ENCODE results near the gene UBXN1.

UBXN1 gene

DNA sequence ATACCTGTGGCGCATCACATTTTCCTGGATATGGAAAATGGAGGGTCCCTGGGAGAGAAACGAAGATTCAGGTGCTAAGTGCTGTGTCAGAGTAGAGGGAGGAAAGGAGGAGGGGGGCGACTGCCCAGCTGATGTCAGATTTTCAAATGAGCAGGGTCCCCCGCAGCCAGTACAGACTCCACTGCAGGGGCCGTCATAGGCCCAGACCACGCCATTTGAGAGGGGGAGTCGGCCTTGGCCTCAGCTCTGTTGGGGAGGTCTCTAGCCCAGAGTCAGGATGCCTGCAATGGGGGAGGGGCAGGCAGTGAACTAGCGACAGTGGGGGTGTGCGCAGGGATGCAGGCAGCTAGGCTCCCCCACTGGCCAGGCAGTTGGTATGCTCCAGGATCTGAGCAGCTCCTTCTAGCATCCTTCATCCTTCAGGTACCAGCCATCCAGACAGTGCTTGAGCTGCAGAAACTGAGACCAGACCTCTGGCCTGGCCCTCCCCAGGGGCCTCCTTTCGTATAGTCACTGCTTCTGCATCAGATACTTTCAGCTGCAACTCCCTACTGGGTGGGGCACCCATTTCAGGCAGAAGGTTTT is 28.5 kb upstream of the UBXN1 start, which contains the start of the genes BSCL2 and GNG3:
Gene BSCL2, minus strand, starts transcription at position 148 of the 585 bp plus-strand sequence. CDS start 229 bp downstream, outside the sequence.
Gene GNG3, plus strand, starts transcription at position 400 of the 585 bp plus-strand sequence. CDS start 620 bp downstream, outside the sequence.
- no peak for TF ChIP-seq POLR2AphosphoS5 (IDR thresholded peaks at IDR 0.05; ENCODE audit: low read depth)
- no peak for TF ChIP-seq SPI1 (IDR thresholded peaks at IDR 0.05; ENCODE audit: borderline replicate concordance, low read depth)
- H3K4me3 ChIP-seq (replicated peaks; ENCODE audit: insufficient read depth, low read length) = peak within 1 kb of the TSS; percentile 24
- no peaks in the 10 kb centered on the region for H3K27me3 ChIP-seq (ENCODE audit: insufficient read depth, poor library complexity, severe bottlenecking)
- no peak for DNase-seq (ENCODE audit: low read depth in 1 of 2, low spot score in 1 of 2)
- no peak within 1 kb of the TSS for H3K27ac ChIP-seq (replicated peaks)

DNA sequence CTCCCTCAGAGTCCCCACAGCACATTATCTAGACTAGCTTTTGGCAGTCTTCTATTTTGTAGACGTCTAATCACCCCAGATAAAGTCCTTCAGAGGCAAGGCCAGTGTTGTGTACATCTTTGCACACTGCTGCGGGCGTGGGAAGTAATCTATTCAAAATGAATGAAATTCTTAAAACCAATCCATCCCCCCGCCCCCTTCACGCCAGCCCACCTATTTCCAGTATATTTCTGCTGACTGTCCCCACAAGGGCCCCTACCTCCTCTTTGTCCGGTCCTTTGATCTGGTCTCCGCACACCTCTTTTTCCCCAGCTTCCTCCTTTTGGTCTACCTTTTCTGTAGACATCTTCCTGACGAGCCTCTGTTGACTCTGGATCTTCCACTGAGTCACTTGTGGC is 28.0 kb upstream of the UBXN1 start:
- no peak for DNase-seq (ENCODE audit: low read depth in 1 of 2, low spot score in 1 of 2)
- H3K27ac ChIP-seq (replicated peaks) = no peak overlapping the region
- no peaks in the 10 kb centered on the region for H3K27me3 ChIP-seq (ENCODE audit: insufficient read depth, poor library complexity, severe bottlenecking)
- TF ChIP-seq, protein P1, sequence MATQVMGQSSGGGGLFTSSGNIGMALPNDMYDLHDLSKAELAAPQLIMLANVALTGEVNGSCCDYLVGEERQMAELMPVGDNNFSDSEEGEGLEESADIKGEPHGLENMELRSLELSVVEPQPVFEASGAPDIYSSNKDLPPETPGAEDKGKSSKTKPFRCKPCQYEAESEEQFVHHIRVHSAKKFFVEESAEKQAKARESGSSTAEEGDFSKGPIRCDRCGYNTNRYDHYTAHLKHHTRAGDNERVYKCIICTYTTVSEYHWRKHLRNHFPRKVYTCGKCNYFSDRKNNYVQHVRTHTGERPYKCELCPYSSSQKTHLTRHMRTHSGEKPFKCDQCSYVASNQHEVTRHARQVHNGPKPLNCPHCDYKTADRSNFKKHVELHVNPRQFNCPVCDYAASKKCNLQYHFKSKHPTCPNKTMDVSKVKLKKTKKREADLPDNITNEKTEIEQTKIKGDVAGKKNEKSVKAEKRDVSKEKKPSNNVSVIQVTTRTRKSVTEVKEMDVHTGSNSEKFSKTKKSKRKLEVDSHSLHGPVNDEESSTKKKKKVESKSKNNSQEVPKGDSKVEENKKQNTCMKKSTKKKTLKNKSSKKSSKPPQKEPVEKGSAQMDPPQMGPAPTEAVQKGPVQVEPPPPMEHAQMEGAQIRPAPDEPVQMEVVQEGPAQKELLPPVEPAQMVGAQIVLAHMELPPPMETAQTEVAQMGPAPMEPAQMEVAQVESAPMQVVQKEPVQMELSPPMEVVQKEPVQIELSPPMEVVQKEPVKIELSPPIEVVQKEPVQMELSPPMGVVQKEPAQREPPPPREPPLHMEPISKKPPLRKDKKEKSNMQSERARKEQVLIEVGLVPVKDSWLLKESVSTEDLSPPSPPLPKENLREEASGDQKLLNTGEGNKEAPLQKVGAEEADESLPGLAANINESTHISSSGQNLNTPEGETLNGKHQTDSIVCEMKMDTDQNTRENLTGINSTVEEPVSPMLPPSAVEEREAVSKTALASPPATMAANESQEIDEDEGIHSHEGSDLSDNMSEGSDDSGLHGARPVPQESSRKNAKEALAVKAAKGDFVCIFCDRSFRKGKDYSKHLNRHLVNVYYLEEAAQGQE (IDR thresholded peaks at IDR 0.05; ENCODE audit: insufficient replicate concordance, low read depth) = no peak
- TF ChIP-seq SPI1 (IDR thresholded peaks at IDR 0.05; ENCODE audit: borderline replicate concordance, low read depth) = no peak
- TF ChIP-seq POLR2AphosphoS5 (IDR thresholded peaks at IDR 0.05; ENCODE audit: low read depth) = no peak
- TF ChIP-seq, protein P2, sequence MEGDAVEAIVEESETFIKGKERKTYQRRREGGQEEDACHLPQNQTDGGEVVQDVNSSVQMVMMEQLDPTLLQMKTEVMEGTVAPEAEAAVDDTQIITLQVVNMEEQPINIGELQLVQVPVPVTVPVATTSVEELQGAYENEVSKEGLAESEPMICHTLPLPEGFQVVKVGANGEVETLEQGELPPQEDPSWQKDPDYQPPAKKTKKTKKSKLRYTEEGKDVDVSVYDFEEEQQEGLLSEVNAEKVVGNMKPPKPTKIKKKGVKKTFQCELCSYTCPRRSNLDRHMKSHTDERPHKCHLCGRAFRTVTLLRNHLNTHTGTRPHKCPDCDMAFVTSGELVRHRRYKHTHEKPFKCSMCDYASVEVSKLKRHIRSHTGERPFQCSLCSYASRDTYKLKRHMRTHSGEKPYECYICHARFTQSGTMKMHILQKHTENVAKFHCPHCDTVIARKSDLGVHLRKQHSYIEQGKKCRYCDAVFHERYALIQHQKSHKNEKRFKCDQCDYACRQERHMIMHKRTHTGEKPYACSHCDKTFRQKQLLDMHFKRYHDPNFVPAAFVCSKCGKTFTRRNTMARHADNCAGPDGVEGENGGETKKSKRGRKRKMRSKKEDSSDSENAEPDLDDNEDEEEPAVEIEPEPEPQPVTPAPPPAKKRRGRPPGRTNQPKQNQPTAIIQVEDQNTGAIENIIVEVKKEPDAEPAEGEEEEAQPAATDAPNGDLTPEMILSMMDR (IDR thresholded peaks at IDR 0.05; ENCODE audit: insufficient read depth, low read length) = no peak
- no peak for TF ChIP-seq GABPA (IDR thresholded peaks at IDR 0.05; ENCODE audit: low read depth)
- H3K4me3 ChIP-seq (replicated peaks; ENCODE audit: insufficient read depth, low read length) = no peak overlapping the region

DNA sequence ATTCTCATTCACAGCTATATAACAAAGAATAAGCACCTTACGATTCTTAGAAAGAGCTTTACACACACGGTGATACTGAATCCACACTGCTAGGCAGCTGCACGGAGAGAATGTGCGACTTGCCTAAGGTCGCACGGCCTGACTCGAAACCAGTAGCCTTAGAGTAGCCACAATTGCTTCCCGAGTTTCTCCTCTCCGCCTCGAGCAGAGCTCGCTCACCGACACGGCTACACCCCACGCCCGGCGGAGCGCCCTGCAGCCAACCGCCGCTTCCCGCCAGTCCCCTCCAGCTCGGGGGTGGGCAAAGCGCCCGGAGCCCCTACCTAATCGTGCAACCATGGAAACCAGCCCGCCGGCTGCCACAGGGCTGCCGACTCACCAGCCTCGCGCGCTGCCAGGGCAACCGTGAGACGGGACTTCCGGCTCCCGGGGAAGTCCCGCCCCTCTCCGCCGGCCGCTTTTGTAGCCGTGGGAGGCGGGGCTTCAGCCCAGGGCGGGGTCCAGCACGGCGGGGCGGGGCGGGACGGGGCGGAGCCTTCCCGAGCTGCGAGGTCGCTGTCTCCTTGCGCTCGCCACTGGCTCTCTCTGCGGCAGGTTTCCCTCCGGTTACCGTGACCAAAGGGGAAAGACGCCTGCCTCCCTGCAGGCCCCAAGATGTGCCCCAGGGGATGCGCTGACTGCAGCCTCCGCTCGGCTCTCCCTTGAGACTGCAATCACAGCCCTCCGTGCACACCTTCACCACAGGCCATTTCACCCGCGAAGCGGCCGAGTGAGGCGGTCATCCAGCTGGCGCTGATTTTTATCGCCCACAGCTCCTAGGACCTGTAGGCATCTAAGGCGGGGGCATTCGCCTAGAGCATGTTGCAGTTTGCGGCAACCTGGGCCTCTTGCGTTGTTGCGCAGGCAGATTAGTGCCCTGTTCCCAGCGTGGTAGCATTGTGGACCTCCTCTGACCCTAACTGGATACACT is 27.3 kb upstream of the UBXN1 start:
- TF ChIP-seq, protein P1 (IDR thresholded peaks at IDR 0.05; ENCODE audit: insufficient replicate concordance, low read depth) = no peak
- TF ChIP-seq GABPA (IDR thresholded peaks at IDR 0.05; ENCODE audit: low read depth) = peak; percentile 75
- no peak for TF ChIP-seq SPI1 (IDR thresholded peaks at IDR 0.05; ENCODE audit: borderline replicate concordance, low read depth)
- peak; percentile 74; the same call in 1 of the 2 replicates for TF ChIP-seq POLR2AphosphoS5 (IDR thresholded peaks at IDR 0.05; ENCODE audit: low read depth)
- TF ChIP-seq, protein P2 (IDR thresholded peaks at IDR 0.05; ENCODE audit: insufficient read depth, low read length) = no peak
- H3K27me3 ChIP-seq (ENCODE audit: insufficient read depth, poor library complexity, severe bottlenecking) = no peaks in the 10 kb centered on the region
- H3K27ac ChIP-seq (replicated peaks) = peak overlapping the region; percentile 80
- DNase-seq (ENCODE audit: low read depth in 1 of 2, low spot score in 1 of 2) = peak; percentile 87 to 89
- peak overlapping the region; percentile 77 for H3K4me3 ChIP-seq (replicated peaks; ENCODE audit: insufficient read depth, low read length)

DNA sequence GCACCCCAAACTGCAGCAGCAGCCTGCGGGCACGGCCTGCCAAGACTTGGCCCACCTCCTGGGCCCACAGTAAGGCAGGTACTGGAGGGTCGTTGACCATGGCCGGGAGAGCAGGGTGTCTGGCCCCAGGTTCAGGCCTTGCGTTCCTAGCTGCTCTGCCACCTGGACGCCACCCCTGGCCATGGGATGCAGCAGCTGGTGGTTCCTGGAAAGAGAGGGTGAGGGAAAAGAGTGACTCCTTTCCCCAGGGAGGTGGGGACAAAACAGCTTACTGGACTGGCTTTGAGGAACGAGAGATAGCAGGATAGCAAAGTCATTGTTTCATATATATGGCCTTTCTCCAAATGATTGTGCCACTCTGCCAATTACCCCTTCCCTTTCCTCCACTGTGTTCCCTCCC is 26.5 kb upstream of the UBXN1 start:
- no peak for DNase-seq (ENCODE audit: low read depth in 1 of 2, low spot score in 1 of 2)

More for the DNA sequence above, 26.5 kb upstream of the UBXN1 start:
- H3K4me3 ChIP-seq (replicated peaks; ENCODE audit: insufficient read depth, low read length) = peak overlapping the region; percentile 77
- H3K27ac ChIP-seq (replicated peaks) = peak overlapping the region; percentile 80
- TF ChIP-seq POLR2AphosphoS5 (IDR thresholded peaks at IDR 0.05; ENCODE audit: low read depth) (no peak), GABPA (IDR thresholded peaks at IDR 0.05; ENCODE audit: low read depth) (no peak), SPI1 (IDR thresholded peaks at IDR 0.05; ENCODE audit: borderline replicate concordance, low read depth) (no peak)
- TF ChIP-seq, protein P1 (IDR thresholded peaks at IDR 0.05; ENCODE audit: insufficient replicate concordance, low read depth) = no peak
- TF ChIP-seq, protein P2 (IDR thresholded peaks at IDR 0.05; ENCODE audit: insufficient read depth, low read length) = no peak
- H3K27me3 ChIP-seq (ENCODE audit: insufficient read depth, poor library complexity, severe bottlenecking) = no peaks in the 10 kb centered on the region
